ENCODE results near the gene NSUN4. TPM values are rescaled to one million over a fixed set of nuclear protein-coding genes. Genes with fewer than 3 reads are reported as not detected.
"Not testable (repeated sequence)": the region's sequence is repeated elsewhere in the genome, so short reads cannot be mapped to it uniquely, and the experiment has no call there.

The NSUN4 gene
- total and polyA plus RNA-seq, 8 donors = 1.2 to 56.7 (median 11.4) TPM

GRCh38 chr1:46335081-46335480 lies 5.5 kb upstream of the NSUN4 start:
- H3K27me3 ChIP-seq = no peaks in the 10 kb centered on the region
- no peak for DNase-seq
- TF ChIP-seq EP300 (IDR thresholded peaks at IDR 0.05) (no peak), CTCF (IDR thresholded peaks at IDR 0.05) (no peak), POLR2A (IDR thresholded peaks at IDR 0.05) (no peak), POLR2AphosphoS5 (IDR thresholded peaks at IDR 0.05) (no peak)
- peaks cover 0 to 10% (median 4%) of the 10 kb centered on the region in 4 donors for H3K4me1 ChIP-seq
- H3K9me3 ChIP-seq = no peaks in the 10 kb centered on the region
- 82 to 95% (median 85%) methylated on average over 3 of the region's 3 CpGs for WGBS, 5 donors
- intact Hi-C loops (cut with DNase I; ENCODE audit: low total_unique reads) = no loop called here
- H3K4me3 ChIP-seq = no peak overlapping the region
- no peak overlapping the region for H3K27ac ChIP-seq
- H3K36me3 ChIP-seq = no peaks in the 10 kb centered on the region

GRCh38 chr1:46337409-46337808 lies 3.2 kb upstream of the NSUN4 start:
- H3K36me3 ChIP-seq; DNase-seq; H3K27ac ChIP-seq; H3K27me3 ChIP-seq; H3K4me3 ChIP-seq; intact Hi-C loops (cut with DNase I; ENCODE audit: low total_unique reads); H3K9me3 ChIP-seq: not testable (repeated sequence)
- 95 to 98% (median 96%) methylated on average over 9 to 14 of the region's 14 CpGs for WGBS, 5 donors
- H3K4me1 ChIP-seq = peaks cover 6 to 24% (median 14%) of the 10 kb centered on the region in 4 donors

- H3K27me3 ChIP-seq = no peaks in the 10 kb centered on the region
- peak in 1 of 2 donors; percentile 26 for DNase-seq
- H3K9me3 ChIP-seq = no peaks in the 10 kb centered on the region
- 48 to 55% (median 50%) methylated on average over 31 of the region's 31 CpGs for WGBS, 5 donors
- peak overlapping the region; percentile 64 to 79 (median 68) for H3K4me3 ChIP-seq
- H3K36me3 ChIP-seq = peaks cover 10 to 46% (median 36%) of the 10 kb centered on the region in 4 donors
- TF ChIP-seq EP300 (IDR thresholded peaks at IDR 0.05) (no peak), POLR2AphosphoS5 (IDR thresholded peaks at IDR 0.05) (no peak), CTCF (IDR thresholded peaks at IDR 0.05) (no peak), POLR2A (IDR thresholded peaks at IDR 0.05) (no peak)
- H3K4me1 ChIP-seq = peaks cover 6 to 24% (median 14%) of the 10 kb centered on the region in 4 donors
- intact Hi-C loops (cut with DNase I; ENCODE audit: low total_unique reads) = loop anchor here (5.0 kb wide), 1 partner anchor 34 kb away; no protein-coding TSS in a partner anchor
- peak overlapping the region; percentile 92 to 99 (median 99) for H3K27ac ChIP-seq
Observed at GRCh38 chr1:46341222-46342083, 846 bp downstream of the NSUN4 start.

- H3K4me3 ChIP-seq = peak overlapping the region in 1 of 4 donors; percentile 67
- DNase-seq = peak in 1 of 2 donors; percentile 29
- peaks cover 16 to 53% (median 43%) of the 10 kb centered on the region in 4 donors for H3K36me3 ChIP-seq
- intact Hi-C loops (cut with DNase I; ENCODE audit: low total_unique reads) = loop anchor here (5.0 kb wide), 1 partner anchor 35 kb away; no protein-coding TSS in a partner anchor
- H3K27me3 ChIP-seq = no peaks in the 10 kb centered on the region
- WGBS, 5 donors = 91 to 94% (median 93%) methylated on average over 6 of the region's 6 CpGs
- TF ChIP-seq POLR2A (IDR thresholded peaks at IDR 0.05) = no peak
- TF ChIP-seq CTCF (IDR thresholded peaks at IDR 0.05) = no peak
- no peaks in the 10 kb centered on the region for H3K9me3 ChIP-seq
- peaks cover 9 to 30% (median 14%) of the 10 kb centered on the region in 4 donors for H3K4me1 ChIP-seq
- H3K27ac ChIP-seq = peak overlapping the region; percentile 92 to 99 (median 99)
Observed at GRCh38 chr1:46342084-46342656, 1.6 kb downstream of the NSUN4 start.
